Measurements from ENCODE around the gene SEC62. TPM values are rescaled to one million over a fixed set of nuclear protein-coding genes. Genes with fewer than 3 reads are reported as not detected.

SEC62 gene
- total RNA-seq, 3 donors from 2014 or later (not counting 1 experiment from before 2014, with no cell fraction given), result 83.3 to 88.5 (median 86.6) TPM

- Mint-ChIP-seq H3K4me3 (no peak overlapping the region), H3K9me3 (no peaks in the 10 kb centered on the region), H3K27me3 (ENCODE audit: low read depth in 2 of 2) (peaks cover 28 to 57% of the 10 kb centered on the region in 2 donors), H3K27ac (no peak overlapping the region), H3K36me3 (no peaks in the 10 kb centered on the region), H3K4me1 (no peaks in the 10 kb centered on the region)
- ATAC-seq (no peak), DNase-seq (no peak)
- no peak overlapping the region for H3K4me3 ChIP-seq (ENCODE audit: low read length)
- H3K27me3 ChIP-seq (ENCODE audit: control insufficient read depth, insufficient read depth, low read length), result no peaks in the 10 kb centered on the region
- whole genome bisulfite sequencing (ENCODE audit: insufficient coverage), result 20% methylated on average over 1 of the region's 1 CpG
- TF ChIP-seq CTCF (IDR thresholded peaks at IDR 0.05), result no peak
- no peaks in the 10 kb centered on the region for H3K9me3 ChIP-seq (ENCODE audit: control insufficient read depth, insufficient read depth, low read length)
- H3K4me1 ChIP-seq (ENCODE audit: control insufficient read depth, insufficient read depth, low read length), result no peaks in the 10 kb centered on the region
- intact Hi-C loops (cut with micrococcal nuclease), result no loop called here
- H3K36me3 ChIP-seq (ENCODE audit: control insufficient read depth, insufficient read depth, low read length), result no peaks in the 10 kb centered on the region
- H3K27ac ChIP-seq (ENCODE audit: low read length), result no peak overlapping the region
Observed at GRCh38 chr3:169939320-169939719, 27.3 kb upstream of the SEC62 start.

- H3K27me3 Mint-ChIP-seq (ENCODE audit: low read depth in 2 of 2), result peaks cover 26 to 53% of the 10 kb centered on the region in 2 donors
- 94% methylated on average over 5 of the region's 5 CpGs for WGBS (ENCODE audit: insufficient coverage)
- no peaks in the 10 kb centered on the region for H3K36me3 ChIP-seq (ENCODE audit: control insufficient read depth, insufficient read depth, low read length)
- no peaks in the 10 kb centered on the region for H3K9me3 ChIP-seq (ENCODE audit: control insufficient read depth, insufficient read depth, low read length)
- TF ChIP-seq CTCF (IDR thresholded peaks at IDR 0.05), result no peak
- H3K4me3 ChIP-seq (ENCODE audit: low read length), result no peak overlapping the region
- peak overlapping the region; percentile 56 for H3K27ac ChIP-seq (ENCODE audit: low read length)
- no peaks in the 10 kb centered on the region for H3K4me1 ChIP-seq (ENCODE audit: control insufficient read depth, insufficient read depth, low read length)
- ATAC-seq, result no peak
- H3K27me3 ChIP-seq (ENCODE audit: control insufficient read depth, insufficient read depth, low read length), result no peaks in the 10 kb centered on the region
- no peaks in the 10 kb centered on the region for H3K9me3 Mint-ChIP-seq
- H3K4me3 Mint-ChIP-seq, result no peak overlapping the region
- H3K4me1 Mint-ChIP-seq, result no peaks in the 10 kb centered on the region
- H3K27ac Mint-ChIP-seq, result no peak overlapping the region
- intact Hi-C loops (cut with micrococcal nuclease), result no loop called here
- H3K36me3 Mint-ChIP-seq, result no peaks in the 10 kb centered on the region
- no peak for DNase-seq
Observed at GRCh38 chr3:169939751-169940150, 26.9 kb upstream of the SEC62 start.

GRCh38 chr3:169940470-169941181, 26.0 kb upstream of the SEC62 start:
- no peaks in the 10 kb centered on the region for H3K9me3 ChIP-seq (ENCODE audit: control insufficient read depth, insufficient read depth, low read length)
- ATAC-seq (no peak), DNase-seq (peak in 1 of 2 donors; percentile 18)
- 62% methylated on average over 2 of the region's 6 CpGs for WGBS (ENCODE audit: insufficient coverage)
- no peaks in the 10 kb centered on the region for H3K36me3 ChIP-seq (ENCODE audit: control insufficient read depth, insufficient read depth, low read length)
- no peak for TF ChIP-seq CTCF (IDR thresholded peaks at IDR 0.05)
- H3K27ac ChIP-seq (ENCODE audit: low read length), result peak overlapping the region; percentile 62
- Mint-ChIP-seq H3K27me3 (ENCODE audit: low read depth in 2 of 2) (peaks cover 22 to 44% of the 10 kb centered on the region in 2 donors), H3K36me3 (no peaks in the 10 kb centered on the region), H3K27ac (no peak overlapping the region), H3K9me3 (no peaks in the 10 kb centered on the region), H3K4me3 (no peak overlapping the region), H3K4me1 (no peaks in the 10 kb centered on the region)
- H3K4me1 ChIP-seq (ENCODE audit: control insufficient read depth, insufficient read depth, low read length), result peaks cover under 1% of the 10 kb centered on the region
- intact Hi-C loops (cut with micrococcal nuclease), result no loop called here
- H3K27me3 ChIP-seq (ENCODE audit: control insufficient read depth, insufficient read depth, low read length), result no peaks in the 10 kb centered on the region
- H3K4me3 ChIP-seq (ENCODE audit: low read length), result no peak overlapping the region

GRCh38 chr3:169945313-169945712, 21.3 kb upstream of the SEC62 start:
- peak; percentile 50 to 84 (median 65) for ATAC-seq
- DNase-seq, result peak in 1 of 2 donors; percentile 50
- no peak overlapping the region for H3K4me3 Mint-ChIP-seq
- no peaks in the 10 kb centered on the region for H3K27me3 ChIP-seq (ENCODE audit: control insufficient read depth, insufficient read depth, low read length)
- no peaks in the 10 kb centered on the region for H3K36me3 Mint-ChIP-seq
- no peak overlapping the region for H3K4me3 ChIP-seq (ENCODE audit: low read length)
- H3K9me3 Mint-ChIP-seq, result no peaks in the 10 kb centered on the region
- H3K36me3 ChIP-seq (ENCODE audit: control insufficient read depth, insufficient read depth, low read length), result no peaks in the 10 kb centered on the region
- H3K27ac ChIP-seq (ENCODE audit: low read length), result peak overlapping the region; percentile 53
- no peaks in the 10 kb centered on the region for H3K9me3 ChIP-seq (ENCODE audit: control insufficient read depth, insufficient read depth, low read length)
- H3K27ac Mint-ChIP-seq, result peak overlapping the region in 1 of 2 donors; percentile 30
- H3K4me1 Mint-ChIP-seq, result no peaks in the 10 kb centered on the region
- TF ChIP-seq CTCF (IDR thresholded peaks at IDR 0.05), result no peak
- intact Hi-C loops (cut with micrococcal nuclease), result no loop called here
- H3K27me3 Mint-ChIP-seq (ENCODE audit: low read depth in 2 of 2), result peaks cover 13% of the 10 kb centered on the region in 2 donors
- WGBS (ENCODE audit: insufficient coverage), result 6% methylated on average over 7 of the region's 7 CpGs
- H3K4me1 ChIP-seq (ENCODE audit: control insufficient read depth, insufficient read depth, low read length), result peaks cover 6% of the 10 kb centered on the region

Data from natural killer cell (primary cell).